Vagina (tissue), 2 donors: Measurements from ENCODE around the gene MSLN. TPM values are rescaled to one million over a fixed set of nuclear protein-coding genes. Genes with fewer than 3 reads are reported as not detected.
"Not testable (repeated sequence)": the region's sequence is repeated elsewhere in the genome, so short reads cannot be mapped to it uniquely, and the experiment has no call there.

ENCODE experiments used
- DNase-seq, 2 donors: peaks; one replicate each; pipeline ENCODE4 v3.0.0-alpha.2; 2017; ENCODE audit errors: extremely low spot score in 2 of 2
- H3K27ac ChIP-seq: fragments of 200-600 bp; sonication (generic); one replicate; pipeline ENCODE4 v1.5.1; 2019
- H3K27me3 ChIP-seq: fragments of 200-600 bp; sonication (generic); one replicate; pipeline ENCODE4 v1.5.1; 2019
- H3K36me3 ChIP-seq, 2 donors: fragments of 200-600 bp; sonication (generic); one replicate each; pipeline ENCODE4 v1.5.1; 2017 to 2019
- H3K4me1 ChIP-seq: fragments of 200-600 bp; sonication (generic); one replicate; pipeline ENCODE4 v1.5.1; 2019
- H3K4me3 ChIP-seq, 2 donors: fragments of 200-600 bp; sonication (generic); 1 replicate in 1 of 2; 2 replicates in 1 of 2; pipeline ENCODE4 v1.5.1; 2016 to 2019
- H3K9me3 ChIP-seq: fragments of 200-600 bp; sonication (generic); one replicate; pipeline ENCODE4 v1.5.1; 2019
- CTCF ChIP-seq, 3 experiments: fragments of 450-650 bp in 2 of 3; fragments of 200-600 bp in 1 of 3; sonication (generic) in 1 of 3; IDR thresholded peaks; one replicate each; pipeline ENCODE4 v1.5.1; 2017 to 2019; ENCODE audit warnings: antibody characterized with exemption in 3 of 3, mild to moderate bottlenecking in 2 of 3, moderate library complexity in 2 of 3
- POLR2A ChIP-seq, 2 donors: fragments of 450-650 bp; IDR thresholded peaks; one replicate each; pipeline ENCODE4 v1.6.1; 2017; ENCODE audit warnings: antibody characterized with exemption in 2 of 2, mild to moderate bottlenecking in 2 of 2, moderate library complexity in 2 of 2
- POLR2AphosphoS5 ChIP-seq, 2 donors: sonication (generic); formaldehyde crosslinking; IDR thresholded peaks; one replicate each; pipeline ENCODE4 v1.9.0; 2017; ENCODE audit warnings: antibody characterized with exemption in 2 of 2, mild to moderate bottlenecking in 2 of 2, low read depth in 1 of 2; ENCODE audit not compliant: insufficient read depth in 1 of 2
- intact Hi-C: fragments of 100-400 bp; cut with DNase I; formaldehyde crosslinking; loops from one replicate; pipeline ENCODE4 v1.15.1; 2023
- total RNA-seq: library from RNA; depleted of rRNA; stranded (reverse); fragments of >200 nt; gene quantifications from one replicate; pipeline ENCODE4 v1.2.3, GENCODE V29; 2016

The MSLN gene
- not detected for total RNA-seq

DNA sequence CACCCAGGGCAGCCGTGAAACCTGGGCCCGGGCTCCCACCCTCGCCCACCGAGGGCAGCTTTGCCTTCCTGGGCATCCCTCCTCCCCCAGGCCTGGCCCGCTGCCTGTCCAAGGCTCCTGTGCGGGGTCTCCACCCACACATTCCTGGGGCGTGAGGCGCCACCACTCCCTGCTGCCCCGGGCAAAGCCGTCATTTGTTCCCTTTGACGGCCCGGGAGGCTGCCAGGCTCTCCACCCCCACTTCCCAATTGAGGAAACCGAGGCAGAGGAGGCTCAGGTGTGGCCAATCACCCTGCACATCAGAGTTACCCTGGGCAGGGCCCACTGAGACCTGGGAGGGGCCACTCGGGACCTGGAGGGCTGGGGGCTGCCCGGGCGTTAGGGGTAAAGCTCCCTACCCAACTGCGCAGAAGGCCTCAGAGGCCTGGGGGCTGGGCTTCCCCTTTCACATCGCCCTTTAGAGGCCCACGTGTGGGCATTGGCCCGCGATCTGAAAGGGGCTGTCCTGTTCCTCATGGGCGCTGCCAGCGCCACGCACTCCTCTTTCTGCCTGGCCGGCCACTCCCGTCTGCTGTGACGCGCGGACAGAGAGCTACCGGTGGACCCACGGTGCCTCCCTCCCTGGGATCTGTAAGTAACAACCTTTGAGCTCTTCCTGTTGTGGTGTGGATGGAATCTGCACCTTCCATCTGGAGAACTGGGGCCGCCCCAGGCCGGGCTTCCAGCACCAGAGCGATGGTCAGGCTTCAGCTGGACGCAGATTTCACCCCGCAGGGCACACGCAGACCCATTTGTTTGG lies at the start of gene MSLN:
Gene MSLN (plus strand): TSS at position 190 of the 799 bp plus-strand sequence. CDS start 1,947 bp downstream, outside the sequence.
- Histone ChIP-seq H3K4me1 (peaks cover 8% of the 10 kb centered on the region), H3K27me3 (no peaks in the 10 kb centered on the region), H3K9me3 (no peaks in the 10 kb centered on the region), H3K4me3 (no peak within 1 kb of the TSS), H3K36me3 (no peaks in the 10 kb centered on the region), H3K27ac (no peak within 1 kb of the TSS)
- no peak for TF ChIP-seq POLR2AphosphoS5 (IDR thresholded peaks at IDR 0.05; ENCODE audit: insufficient read depth in 1 of 2, low read depth in 1 of 2)
- no peak for TF ChIP-seq POLR2A (IDR thresholded peaks at IDR 0.05)
- TF ChIP-seq CTCF (IDR thresholded peaks at IDR 0.05), result no peak
- intact Hi-C loops, result no loop called here
- no peak for DNase-seq

GRCh38 chr16:711084-711483 lies 49.5 kb upstream of the MSLN start:
- intact Hi-C loops, result loop anchor here (10.0 kb wide), 1 partner anchor 344 kb away; no protein-coding TSS in a partner anchor
- no peak for DNase-seq
- Histone ChIP-seq H3K27me3 (peaks cover 8% of the 10 kb centered on the region), H3K4me3 (no peak overlapping the region), H3K4me1 (peaks cover 20% of the 10 kb centered on the region), H3K36me3 (no peaks in the 10 kb centered on the region), H3K27ac (no peak overlapping the region), H3K9me3 (no peaks in the 10 kb centered on the region)
- TF ChIP-seq CTCF (IDR thresholded peaks at IDR 0.05) (no peak), POLR2A (IDR thresholded peaks at IDR 0.05) (no peak), POLR2AphosphoS5 (IDR thresholded peaks at IDR 0.05; ENCODE audit: insufficient read depth in 1 of 2, low read depth in 1 of 2) (no peak)

GRCh38 chr16:711548-712320 lies 48.8 kb upstream of the MSLN start:
- H3K9me3 ChIP-seq, result no peaks in the 10 kb centered on the region
- H3K4me1 ChIP-seq, result peaks cover 19% of the 10 kb centered on the region
- H3K27ac ChIP-seq, result no peak overlapping the region
- no peak overlapping the region for H3K4me3 ChIP-seq
- DNase-seq, result no peak
- peaks cover 3% of the 10 kb centered on the region for H3K27me3 ChIP-seq
- intact Hi-C loops, result loop anchor here (10.0 kb wide), 1 partner anchor 343 kb away; no protein-coding TSS in a partner anchor
- TF ChIP-seq CTCF (IDR thresholded peaks at IDR 0.05) (peak; percentile 82 to 93 (median 85)), POLR2A (IDR thresholded peaks at IDR 0.05) (no peak)
- no peaks in the 10 kb centered on the region for H3K36me3 ChIP-seq

DNA sequence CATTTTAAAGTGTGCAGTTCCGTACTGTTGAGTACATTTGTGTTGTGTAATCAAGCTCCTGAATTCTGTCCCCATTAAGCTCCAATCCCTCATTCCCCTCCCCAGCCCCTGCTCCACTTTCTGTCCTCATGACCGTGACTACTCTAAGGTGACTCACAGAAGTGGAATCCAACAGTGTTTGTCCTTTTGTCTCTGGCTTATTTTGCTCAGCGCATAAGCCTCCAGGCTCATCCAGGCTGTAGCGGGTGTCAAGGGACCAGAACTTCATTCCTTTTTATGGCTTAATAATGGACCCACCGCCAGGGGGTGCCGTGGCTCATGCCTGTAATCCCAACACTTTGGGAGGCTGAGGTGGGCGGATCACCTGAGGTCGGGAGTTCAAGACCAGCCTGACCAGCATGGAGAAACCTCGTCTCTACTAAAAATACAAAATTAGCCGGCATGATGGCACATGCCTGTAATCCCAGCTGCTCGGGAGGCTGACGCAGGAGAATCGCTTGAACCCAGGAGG lies 47.7 kb upstream of the MSLN start:
- TF ChIP-seq CTCF (IDR thresholded peaks at IDR 0.05), result peak in 1 of 3 experiments; percentile 9
- H3K27ac ChIP-seq, H3K27me3 ChIP-seq, H3K4me3 ChIP-seq, H3K36me3 ChIP-seq, H3K9me3 ChIP-seq, DNase-seq: not testable (repeated sequence)
- H3K4me1 ChIP-seq, result peaks cover 17% of the 10 kb centered on the region
- intact Hi-C loops, result loop anchor here (10.0 kb wide), 1 partner anchor 342 kb away; no protein-coding TSS in a partner anchor
